Small intestine (tissue), 16 donors: Measurements from ENCODE around the gene PACSIN2. TPM values are rescaled to one million over a fixed set of nuclear protein-coding genes. Genes with fewer than 3 reads are reported as not detected.

ENCODE experiments used
- DNase-seq, 2 donors: peaks; one replicate each; pipeline versions ENCODE4 v3.0.0 to v3.0.0-alpha.2; 2013
- FAIRE-seq: peaks from 2 replicates; lab custom pipeline; 2012; peaks lifted over from hg19 to GRCh38; lab: Jason Lieb, UNC
- H3K27ac ChIP-seq, 3 donors: one replicate each; pipeline ENCODE4 v1.5.1; 2013; ENCODE audit warnings: low read length in 2 of 3, mild to moderate bottlenecking in 2 of 3, control low read depth in 1 of 3, inconsistent platforms in 1 of 3, low read depth in 1 of 3, moderate library complexity in 1 of 3
- H3K27me3 ChIP-seq, 3 donors: one replicate each; pipeline ENCODE4 v1.6.1; 2013; ENCODE audit warnings: low read length in 3 of 3, inconsistent platforms in 1 of 3; ENCODE audit not compliant: control insufficient read depth in 3 of 3, insufficient read depth in 3 of 3
- H3K36me3 ChIP-seq, 3 donors: one replicate each; pipeline ENCODE4 v1.6.1; 2013; ENCODE audit warnings: low read length in 3 of 3, inconsistent platforms in 1 of 3, low read depth in 1 of 3, mild to moderate bottlenecking in 1 of 3, moderate library complexity in 1 of 3; ENCODE audit not compliant: control insufficient read depth in 3 of 3, insufficient read depth in 2 of 3
- H3K4me1 ChIP-seq, 3 donors: one replicate each; pipeline ENCODE4 v1.6.1; 2013; ENCODE audit warnings: low read length in 2 of 3, inconsistent platforms in 1 of 3, low read depth in 1 of 3, mild to moderate bottlenecking in 1 of 3, moderate library complexity in 1 of 3; ENCODE audit not compliant: control insufficient read depth in 3 of 3, insufficient read depth in 2 of 3
- H3K4me3 ChIP-seq, 3 donors: one replicate each; pipeline ENCODE4 v1.5.1; 2013; ENCODE audit warnings: low read length in 3 of 3, control low read depth in 1 of 3, inconsistent platforms in 1 of 3, low read depth in 1 of 3, mild to moderate bottlenecking in 1 of 3, moderate library complexity in 1 of 3
- H3K9me3 ChIP-seq, 2 donors: one replicate each; pipeline ENCODE4 v1.6.1; 2013; ENCODE audit warnings: low read depth in 1 of 2, low read length in 1 of 2; ENCODE audit not compliant: control insufficient read depth in 2 of 2, insufficient read depth in 1 of 2
- WGBS, 3 donors: extraction: QIAGEN DNeasy Blood & Tissue Kit; methylation state at CpG; one replicate each; pipeline ENCODE4 v1.1.7; 2013; 5-methylcytosine and 5-hydroxymethylcytosine counted together
- long read RNA-seq, 10 donors: transcript quantifications; one replicate each; lab custom pipeline, GENCODE V29; 2026
- polyA plus RNA-seq, 4 donors: library from polyadenylated mRNA; stranded (reverse) in 3 of 4; unstranded in 1 of 4; fragments of 200-250 nt in 3 of 4; fragments of 120-200 nt in 1 of 4; gene quantifications; one replicate each; pipeline versions ENCODE4 v1.2.1 to v1.2.3, GENCODE V29; 2013
- donor health status: healthy with polysubstance abuse.
- donor health status: control.
- donor health status: control.
- donor health status: Bipolar disorder and iron deficiency.
- donor health status: healthy.

PACSIN2 gene, protein sequence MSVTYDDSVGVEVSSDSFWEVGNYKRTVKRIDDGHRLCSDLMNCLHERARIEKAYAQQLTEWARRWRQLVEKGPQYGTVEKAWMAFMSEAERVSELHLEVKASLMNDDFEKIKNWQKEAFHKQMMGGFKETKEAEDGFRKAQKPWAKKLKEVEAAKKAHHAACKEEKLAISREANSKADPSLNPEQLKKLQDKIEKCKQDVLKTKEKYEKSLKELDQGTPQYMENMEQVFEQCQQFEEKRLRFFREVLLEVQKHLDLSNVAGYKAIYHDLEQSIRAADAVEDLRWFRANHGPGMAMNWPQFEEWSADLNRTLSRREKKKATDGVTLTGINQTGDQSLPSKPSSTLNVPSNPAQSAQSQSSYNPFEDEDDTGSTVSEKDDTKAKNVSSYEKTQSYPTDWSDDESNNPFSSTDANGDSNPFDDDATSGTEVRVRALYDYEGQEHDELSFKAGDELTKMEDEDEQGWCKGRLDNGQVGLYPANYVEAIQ
- polyA plus RNA-seq, result 10 to 100 TPM; 28.9 to 53.3 (median 45.2) TPM
- long read RNA-seq, donor 1, transcript PACSIN2-201 (11 exons, 3,249 nt), result major isoform, 6 of 20 reads
- long read RNA-seq, donor 1, partial matches to known transcripts, result 14 of 20 reads
- long read RNA-seq, donor 1, other reads (novel, unspliced or antisense), result 0 of 20 reads
- long read RNA-seq, donor 2, partial matches to known transcripts, result 0 of 1 reads
- long read RNA-seq, donor 2, other reads (novel, unspliced or antisense), result 0 of 1 reads
- long read RNA-seq, donor 3, partial matches to known transcripts, result 0 of 3 reads
- long read RNA-seq, donor 3, other reads (novel, unspliced or antisense), result 0 of 3 reads
- long read RNA-seq, donor 4, result 0 reads
- long read RNA-seq, donor 5, result 0 reads
- long read RNA-seq, donor 6, partial matches to known transcripts, result 0 of 1 reads
- long read RNA-seq, donor 6, other reads (novel, unspliced or antisense), result 0 of 1 reads
- long read RNA-seq, donor 7, transcript PACSIN2-201 (11 exons, 3,249 nt), result major isoform, 12 of 19 reads
- long read RNA-seq, donor 7, partial matches to known transcripts, result 7 of 19 reads
- long read RNA-seq, donor 7, other reads (novel, unspliced or antisense), result 0 of 19 reads
- long read RNA-seq, donor 8, result 0 reads
- long read RNA-seq, donor 9, result 0 reads
- long read RNA-seq, donor 10, partial matches to known transcripts, result 0 of 2 reads
- long read RNA-seq, donor 10, other reads (novel, unspliced or antisense), result 0 of 2 reads

DNA sequence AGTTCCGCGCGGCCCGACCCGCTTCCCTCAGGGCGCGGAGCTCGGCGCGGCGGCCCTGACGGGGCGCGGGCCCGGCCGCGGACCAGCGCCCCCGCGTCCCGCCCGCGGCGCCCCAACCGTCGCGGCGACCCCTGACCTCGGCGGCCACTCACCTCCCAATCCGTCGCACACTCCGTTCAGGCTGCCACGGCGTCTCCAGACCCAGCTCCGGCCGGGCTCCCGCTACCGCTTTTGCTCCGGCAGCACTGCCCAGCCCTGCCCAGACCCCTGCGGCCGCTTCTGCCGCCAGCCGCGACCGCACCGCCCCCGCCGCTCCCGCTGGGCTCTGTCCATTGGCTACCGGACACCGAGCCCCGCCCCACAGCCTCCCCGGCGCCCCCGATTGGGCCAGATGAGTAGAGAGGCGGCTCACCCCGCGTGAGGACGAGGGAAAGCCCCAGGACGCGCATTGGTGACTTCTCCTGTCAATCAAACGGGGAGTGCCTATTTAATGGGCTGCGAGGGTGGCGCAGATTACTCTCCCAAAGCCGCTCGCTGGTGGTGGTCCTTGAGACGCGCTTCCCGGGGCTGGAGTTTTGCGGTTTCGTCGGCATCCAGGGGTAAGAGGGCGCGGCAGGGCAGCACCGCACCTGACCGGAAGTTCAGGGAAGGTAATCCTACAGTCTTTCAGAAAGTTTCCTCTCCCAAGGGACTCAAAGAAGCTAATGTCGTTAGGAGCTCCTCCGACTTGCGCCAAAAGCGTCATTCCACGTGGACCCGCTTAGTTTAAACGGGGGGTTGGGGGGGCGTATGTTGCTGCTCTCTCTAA, at the start of gene PACSIN2:
Gene PACSIN2 (minus strand): TSS at position 281 of the 808 bp plus-strand sequence. CDS start 103,069 bp downstream, outside the sequence.
- Histone ChIP-seq H3K36me3 (no peaks in the 10 kb centered on the region), H3K27me3 (no peaks in the 10 kb centered on the region), H3K9me3 (no peaks in the 10 kb centered on the region), H3K27ac (peak within 1 kb of the TSS; percentile 60 to 82 (median 73)), H3K4me1 (peaks cover 7 to 20% (median 8%) of the 10 kb centered on the region in 3 donors), H3K4me3 (peak within 1 kb of the TSS; percentile 83 to 98 (median 94))
- WGBS, 3 donors, result 0% methylated on average over 47 to 85 of the region's 85 CpGs
- no peak for FAIRE-seq
- peak; percentile 99 for DNase-seq

DNA sequence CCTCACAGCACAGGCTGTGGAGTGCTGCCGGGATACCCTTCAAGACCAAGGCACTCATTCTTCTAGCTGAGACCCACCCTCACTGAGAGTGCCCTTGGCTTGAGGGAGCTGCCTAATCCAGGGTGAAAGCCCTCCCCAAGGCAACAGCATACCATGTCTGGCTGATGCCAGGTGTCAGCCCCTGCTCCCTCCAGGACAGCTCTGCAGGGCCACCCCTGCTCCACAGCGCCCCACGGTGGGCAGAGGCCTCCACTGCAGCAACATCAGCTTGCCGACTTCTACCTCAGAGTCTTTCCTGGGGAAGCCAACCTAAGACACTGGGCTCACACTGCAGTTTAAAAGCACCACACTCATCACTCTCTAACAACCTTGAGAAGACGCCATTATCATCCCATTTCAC, 45.2 kb upstream of the PACSIN2 start:
- Histone ChIP-seq H3K9me3 (no peaks in the 10 kb centered on the region), H3K36me3 (peaks cover 0 to 15% (median 0%) of the 10 kb centered on the region in 3 donors), H3K4me3 (no peak overlapping the region), H3K27ac (no peak overlapping the region), H3K27me3 (no peaks in the 10 kb centered on the region), H3K4me1 (no peaks in the 10 kb centered on the region)
- peak; percentile 12 to 20 for DNase-seq
- no peak for FAIRE-seq
- 59 to 77% (median 71%) methylated on average over 5 of the region's 5 CpGs for WGBS, 3 donors

DNA sequence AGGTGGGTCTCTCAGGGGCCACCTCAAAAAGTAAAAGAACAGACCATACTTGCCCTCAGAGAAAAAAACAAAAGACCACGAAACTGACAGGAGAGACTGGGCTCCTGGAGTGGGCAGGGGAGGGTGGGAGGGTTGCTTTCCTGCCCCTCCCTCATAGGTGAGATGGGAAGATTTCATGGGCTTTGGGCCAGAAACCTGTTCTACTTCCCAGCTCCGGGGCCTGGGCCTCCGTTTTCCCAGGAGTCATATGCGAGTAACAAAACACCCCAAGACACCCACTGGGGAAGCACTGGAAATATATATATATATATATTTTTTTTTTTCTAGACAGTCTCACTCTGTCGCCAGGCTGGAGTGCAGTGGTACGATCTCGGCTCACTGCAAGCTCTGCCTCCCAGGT, 42.7 kb upstream of the PACSIN2 start:
- DNase-seq (no peak), FAIRE-seq (no peak)
- Histone ChIP-seq H3K27ac (no peak overlapping the region), H3K9me3 (no peaks in the 10 kb centered on the region), H3K36me3 (peaks cover 0 to 10% (median 0%) of the 10 kb centered on the region in 3 donors), H3K27me3 (no peaks in the 10 kb centered on the region), H3K4me1 (no peaks in the 10 kb centered on the region), H3K4me3 (no peak overlapping the region)
- 84 to 89% (median 88%) methylated on average over 7 of the region's 7 CpGs for WGBS, 3 donors

DNA sequence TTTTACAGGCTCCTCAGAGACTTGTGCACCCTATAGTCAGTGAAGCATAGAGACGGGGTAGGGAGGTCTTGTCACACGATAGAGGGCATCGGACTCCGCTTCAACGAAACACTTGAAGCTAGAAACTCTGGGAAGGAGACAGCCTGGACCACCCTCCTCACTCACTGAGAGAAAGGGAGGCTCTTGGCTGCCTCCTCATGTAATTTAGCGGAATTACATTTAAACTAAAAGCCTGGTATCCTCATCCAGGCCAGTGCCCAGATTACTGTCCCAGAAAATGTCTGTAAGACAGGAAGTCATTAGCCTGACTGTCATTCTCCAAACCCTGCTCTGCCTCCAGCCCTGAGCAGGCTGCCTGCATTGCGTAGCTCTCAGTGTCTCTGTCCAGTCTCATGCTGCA, 38.2 kb upstream of the PACSIN2 start:
- Histone ChIP-seq H3K27ac (no peak overlapping the region), H3K4me3 (no peak overlapping the region), H3K4me1 (no peaks in the 10 kb centered on the region), H3K27me3 (no peaks in the 10 kb centered on the region), H3K36me3 (peaks cover 0 to 18% (median 0%) of the 10 kb centered on the region in 3 donors), H3K9me3 (no peaks in the 10 kb centered on the region)
- no peak for FAIRE-seq
- no peak for DNase-seq
- WGBS, 3 donors, result 94 to 97% (median 96%) methylated on average over 7 of the region's 7 CpGs

DNA sequence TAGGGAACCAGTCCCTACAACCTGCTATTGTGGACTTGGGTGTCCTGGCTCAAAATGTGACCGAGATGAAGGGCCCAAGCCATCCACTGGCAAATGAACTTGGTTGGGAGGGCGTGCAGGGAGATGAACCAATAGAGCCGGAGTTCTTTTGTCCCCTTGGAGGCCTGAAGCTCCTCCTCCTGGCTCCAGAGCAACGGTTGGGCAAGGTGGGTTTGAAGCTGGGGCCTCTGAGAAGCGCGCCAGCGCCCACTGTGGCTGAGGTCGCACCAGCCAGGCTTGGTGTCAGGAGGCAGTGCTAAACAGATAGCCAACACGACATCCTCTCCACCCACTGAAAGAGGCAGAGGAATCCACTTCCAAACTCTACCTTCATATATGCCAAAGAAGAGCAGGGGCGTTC, 36.0 kb upstream of the PACSIN2 start:
- no peak for FAIRE-seq
- Histone ChIP-seq H3K9me3 (no peaks in the 10 kb centered on the region), H3K4me3 (no peak overlapping the region), H3K4me1 (no peaks in the 10 kb centered on the region), H3K36me3 (peaks cover 0 to 21% (median 0%) of the 10 kb centered on the region in 3 donors), H3K27me3 (no peaks in the 10 kb centered on the region), H3K27ac (no peak overlapping the region)
- DNase-seq, result no peak
- WGBS, 3 donors, result 85 to 91% (median 85%) methylated on average over 10 of the region's 10 CpGs

DNA sequence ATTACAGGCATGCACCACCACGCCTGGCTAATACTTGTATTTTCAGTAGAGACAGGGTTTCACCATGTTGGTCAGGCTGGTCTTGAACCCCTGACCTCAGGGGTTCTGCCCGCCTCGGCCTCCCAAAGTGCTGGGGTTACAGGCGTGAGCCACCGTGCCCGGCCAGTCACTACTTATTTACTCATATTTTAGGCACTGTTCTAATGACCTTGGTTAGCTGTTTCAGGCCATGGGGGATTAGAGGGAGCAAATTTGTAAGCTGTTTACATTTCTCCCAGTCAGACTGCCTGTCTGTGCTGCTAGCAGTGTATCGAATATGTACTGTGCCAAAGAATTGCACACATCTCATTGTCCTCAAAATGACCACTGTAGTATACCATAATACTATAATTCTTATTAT, 32.7 kb upstream of the PACSIN2 start:
- WGBS, 3 donors, result 90 to 93% (median 91%) methylated on average over 7 of the region's 7 CpGs
- Histone ChIP-seq H3K4me1 (no peaks in the 10 kb centered on the region), H3K27ac (no peak overlapping the region), H3K36me3 (peaks cover 0 to 19% (median 2%) of the 10 kb centered on the region in 3 donors), H3K9me3 (no peaks in the 10 kb centered on the region), H3K4me3 (no peak overlapping the region), H3K27me3 (no peaks in the 10 kb centered on the region)
- no peak for FAIRE-seq
- DNase-seq, result no peak

DNA sequence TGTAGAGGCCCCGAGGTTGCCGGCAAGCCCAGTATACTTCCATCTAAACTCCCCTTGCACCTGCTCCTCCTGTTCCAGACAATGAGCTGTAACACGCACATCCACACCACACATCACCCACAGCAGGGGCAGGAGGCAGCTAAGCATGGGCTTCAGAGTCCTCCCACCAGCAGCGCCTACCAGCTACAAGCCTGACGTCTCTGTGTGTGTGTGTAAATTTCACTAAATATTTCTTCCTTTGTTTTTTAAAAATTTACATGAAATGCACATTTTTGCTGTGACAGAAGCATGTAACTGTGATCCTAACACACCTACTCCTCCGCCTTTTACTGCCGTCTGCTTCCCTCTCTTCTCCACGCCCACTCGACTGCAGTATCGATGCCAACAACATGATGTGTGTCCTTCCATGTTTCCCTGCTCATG, 29.4 kb upstream of the PACSIN2 start:
- no peaks in the 10 kb centered on the region for H3K9me3 ChIP-seq
- H3K4me3 ChIP-seq, result no peak overlapping the region
- no peak overlapping the region for H3K27ac ChIP-seq
- peaks cover 0 to 5% (median 2%) of the 10 kb centered on the region in 3 donors for H3K36me3 ChIP-seq
- FAIRE-seq, result no peak
- H3K4me1 ChIP-seq, result no peaks in the 10 kb centered on the region
- no peak for DNase-seq
- no peaks in the 10 kb centered on the region for H3K27me3 ChIP-seq
- 86 to 92% (median 87%) methylated on average over 10 of the region's 10 CpGs for WGBS, 3 donors
